ENCODE measurements around the gene DDT.
"Not testable (repeated sequence)": the region's sequence is repeated elsewhere in the genome, so short reads cannot be mapped to it uniquely, and the experiment has no call there.

DNA sequence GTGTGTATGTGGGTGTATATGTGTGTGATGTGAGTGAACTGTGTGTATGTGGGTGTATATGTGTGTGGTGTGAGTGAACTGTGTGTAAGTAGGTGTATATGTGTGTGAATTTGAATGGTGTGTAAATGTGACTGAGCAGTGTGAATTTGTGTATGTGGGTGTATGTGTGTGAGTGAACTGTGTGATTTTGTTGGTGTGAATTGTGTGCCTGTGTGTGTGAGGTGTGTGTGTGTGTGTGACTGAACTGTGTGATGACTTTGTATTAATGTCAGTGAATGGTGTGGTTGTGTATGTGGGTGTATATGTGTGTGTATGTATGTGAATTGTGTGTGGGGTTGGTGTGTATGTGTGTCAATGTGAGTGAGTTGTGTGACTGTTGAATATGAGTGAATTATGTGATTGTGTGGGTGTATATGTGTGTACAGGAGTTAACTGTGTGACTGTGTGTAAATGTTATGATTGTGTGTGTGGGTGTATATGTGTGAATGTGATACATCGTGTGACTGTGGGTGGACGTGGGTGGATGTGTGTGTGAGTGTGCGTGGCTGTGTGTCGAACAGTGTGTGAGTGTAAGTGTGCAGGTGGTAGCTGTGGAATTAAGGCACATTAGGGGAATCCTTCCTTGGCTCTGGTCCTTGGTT lies 12.4 kb upstream of the DDT start:
- TF ChIP-seq, protein P1, sequence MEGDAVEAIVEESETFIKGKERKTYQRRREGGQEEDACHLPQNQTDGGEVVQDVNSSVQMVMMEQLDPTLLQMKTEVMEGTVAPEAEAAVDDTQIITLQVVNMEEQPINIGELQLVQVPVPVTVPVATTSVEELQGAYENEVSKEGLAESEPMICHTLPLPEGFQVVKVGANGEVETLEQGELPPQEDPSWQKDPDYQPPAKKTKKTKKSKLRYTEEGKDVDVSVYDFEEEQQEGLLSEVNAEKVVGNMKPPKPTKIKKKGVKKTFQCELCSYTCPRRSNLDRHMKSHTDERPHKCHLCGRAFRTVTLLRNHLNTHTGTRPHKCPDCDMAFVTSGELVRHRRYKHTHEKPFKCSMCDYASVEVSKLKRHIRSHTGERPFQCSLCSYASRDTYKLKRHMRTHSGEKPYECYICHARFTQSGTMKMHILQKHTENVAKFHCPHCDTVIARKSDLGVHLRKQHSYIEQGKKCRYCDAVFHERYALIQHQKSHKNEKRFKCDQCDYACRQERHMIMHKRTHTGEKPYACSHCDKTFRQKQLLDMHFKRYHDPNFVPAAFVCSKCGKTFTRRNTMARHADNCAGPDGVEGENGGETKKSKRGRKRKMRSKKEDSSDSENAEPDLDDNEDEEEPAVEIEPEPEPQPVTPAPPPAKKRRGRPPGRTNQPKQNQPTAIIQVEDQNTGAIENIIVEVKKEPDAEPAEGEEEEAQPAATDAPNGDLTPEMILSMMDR (IDR thresholded peaks at IDR 0.05): not testable (repeated sequence)
- TF ChIP-seq POLR2A (IDR thresholded peaks at IDR 0.05): not testable (repeated sequence)
